HG03108 (cell line): ENCODE results near the gene KDM7A.
"Not testable (repeated sequence)": the region's sequence is repeated elsewhere in the genome, so short reads cannot be mapped to it uniquely, and the experiment has no call there.

Experiments used
- ATAC-seq: cut with Tn5 transposase; IDR thresholded peaks from one replicate; pipeline ENCODE4 v1.9.1; 2021; ENCODE audit warnings: moderate library complexity; ENCODE audit not compliant: unreplicated experiment

The KDM7A gene

GRCh38 chr7:140176811-140177702, at the start of gene KDM7A:
TSS of gene KDM7A (minus strand) at chr7:140176983. CDS start at chr7:140176937, 46 bp downstream.
- peak; percentile 61 for ATAC-seq

- ATAC-seq = no peak
Observed at GRCh38 chr7:140225562-140226249, 48.9 kb upstream of the KDM7A start.

GRCh38 chr7:140223515-140224221, 46.9 kb upstream of the KDM7A start:
- ATAC-seq = no peak

- ATAC-seq = no peak
Observed at GRCh38 chr7:140222814-140223213, 46.0 kb upstream of the KDM7A start.

- no peak for ATAC-seq
Observed at GRCh38 chr7:140219672-140220524, 43.1 kb upstream of the KDM7A start.

- no peak for ATAC-seq
Observed at GRCh38 chr7:140218656-140219055, 41.9 kb upstream of the KDM7A start.

GRCh38 chr7:140217750-140218501, 41.1 kb upstream of the KDM7A start:
- no peak for ATAC-seq

GRCh38 chr7:140215281-140215680, 38.5 kb upstream of the KDM7A start:
- no peak for ATAC-seq

GRCh38 chr7:140214075-140214684, 37.4 kb upstream of the KDM7A start:
- ATAC-seq = no peak

- ATAC-seq = peak; percentile 18
Observed at GRCh38 chr7:140213684-140214074, 36.9 kb upstream of the KDM7A start.

GRCh38 chr7:140212100-140212881, 35.5 kb upstream of the KDM7A start:
- ATAC-seq = peak; percentile 55

GRCh38 chr7:140211698-140212097, 34.9 kb upstream of the KDM7A start:
- no peak for ATAC-seq

- ATAC-seq = peak; percentile 76
Observed at GRCh38 chr7:140209866-140210609, 33.3 kb upstream of the KDM7A start.

GRCh38 chr7:140206616-140207389, 30.0 kb upstream of the KDM7A start:
- ATAC-seq = no peak

GRCh38 chr7:140205600-140205999, 28.8 kb upstream of the KDM7A start:
- no peak for ATAC-seq

- no peak for ATAC-seq
Observed at GRCh38 chr7:140203556-140203955, 26.8 kb upstream of the KDM7A start.

GRCh38 chr7:140202942-140203341, 26.2 kb upstream of the KDM7A start:
- ATAC-seq = not testable (repeated sequence)
